Large intestine (tissue), 3 donors: Measurements from ENCODE around the gene MPG. TPM values are rescaled to one million over a fixed set of nuclear protein-coding genes. Genes with fewer than 3 reads are reported as not detected.

Source experiments
- DNase-seq, 2 donors: peaks; one replicate each; pipeline versions ENCODE4 v3.0.0 to v3.0.0-alpha.2; 2013
- H3K27ac ChIP-seq: one replicate; pipeline ENCODE4 v1.5.1; 2013; ENCODE audit warnings: low read length
- H3K27me3 ChIP-seq: 2 replicates; pipeline ENCODE4 v1.6.1; 2013; ENCODE audit warnings: low read length; ENCODE audit not compliant: control insufficient read depth, insufficient read depth
- H3K36me3 ChIP-seq: 2 replicates; pipeline ENCODE4 v1.6.1; 2013; ENCODE audit warnings: low read length; ENCODE audit not compliant: control insufficient read depth, insufficient read depth
- H3K4me1 ChIP-seq: one replicate; pipeline ENCODE4 v1.6.1; 2013; ENCODE audit warnings: low read length; ENCODE audit not compliant: control insufficient read depth, insufficient read depth
- H3K4me3 ChIP-seq: one replicate; pipeline ENCODE4 v1.5.1; 2013; ENCODE audit warnings: low read length
- H3K9me3 ChIP-seq: one replicate; pipeline ENCODE4 v1.6.1; 2013; ENCODE audit warnings: mild to moderate bottlenecking, low read depth, low read length, moderate library complexity; ENCODE audit not compliant: control insufficient read depth
- WGBS: methylation state at CpG from one replicate; pipeline ENCODE4 v1.1.5; 2013; ENCODE audit warnings: low lambda C conversion rate; ENCODE audit not compliant: insufficient coverage; 5-methylcytosine and 5-hydroxymethylcytosine counted together
- polyA plus RNA-seq: library from polyadenylated mRNA; unstranded; fragments of 120-200 nt; gene quantifications from one replicate; pipeline ENCODE4 v1.2.1, GENCODE V29; 2013

MPG gene
- polyA plus RNA-seq, 1 donor, result 31.2 TPM

DNA sequence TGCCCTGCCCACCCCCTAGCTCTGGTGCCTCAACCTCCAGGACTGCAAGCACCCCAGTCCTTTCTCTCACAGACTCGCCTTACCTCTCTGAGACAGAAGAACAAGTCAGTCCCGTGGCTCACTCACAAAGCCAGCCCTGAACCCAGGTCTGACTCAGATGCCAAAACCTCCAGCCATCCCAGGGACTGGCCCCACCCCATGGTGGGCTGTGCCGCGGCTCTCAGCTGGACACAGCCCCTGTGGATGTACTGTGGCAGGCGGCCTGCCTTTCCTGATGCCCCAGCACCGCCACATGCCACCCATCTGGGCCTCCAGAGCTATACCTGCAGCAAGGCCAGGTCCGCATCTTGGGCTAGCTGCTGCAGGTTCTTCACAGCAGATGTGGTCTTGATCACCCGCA lies 19.8 kb downstream of the MPG start:
- DNase-seq, result no peak
- H3K4me1 ChIP-seq, result no peaks in the 10 kb centered on the region
- no peaks in the 10 kb centered on the region for H3K9me3 ChIP-seq
- H3K27me3 ChIP-seq, result no peaks in the 10 kb centered on the region
- H3K27ac ChIP-seq, result no peak overlapping the region
- H3K36me3 ChIP-seq, result peaks cover 23% of the 10 kb centered on the region
- H3K4me3 ChIP-seq, result no peak overlapping the region
- no CpG with 5 or more reads among the region's 8 CpGs for WGBS

DNA sequence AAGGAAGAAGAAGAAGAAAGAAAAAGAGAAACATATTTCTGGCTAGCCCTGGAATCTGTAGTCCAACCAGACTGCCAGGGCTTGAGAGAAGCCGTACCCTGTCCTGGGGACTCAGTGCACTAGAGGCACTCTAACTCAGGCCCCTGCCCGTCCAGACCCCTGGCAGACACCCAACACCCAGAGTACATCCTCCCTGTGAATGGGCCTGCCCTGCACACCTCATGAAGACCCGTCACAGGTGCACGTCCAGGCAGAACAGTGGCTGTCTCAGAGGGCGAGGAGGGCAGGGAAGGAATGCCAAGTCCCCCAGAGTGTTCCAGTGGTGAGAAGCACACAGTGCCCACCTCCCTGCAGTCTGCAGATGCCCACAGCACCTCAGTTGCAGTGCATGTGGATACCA lies 23.0 kb downstream of the MPG start:
- H3K27ac ChIP-seq, result no peak overlapping the region
- H3K4me3 ChIP-seq, result no peak overlapping the region
- H3K9me3 ChIP-seq, result no peaks in the 10 kb centered on the region
- H3K36me3 ChIP-seq, result peaks cover 30% of the 10 kb centered on the region
- no peak for DNase-seq
- H3K27me3 ChIP-seq, result no peaks in the 10 kb centered on the region
- no CpG with 5 or more reads among the region's 5 CpGs for WGBS
- no peaks in the 10 kb centered on the region for H3K4me1 ChIP-seq

DNA sequence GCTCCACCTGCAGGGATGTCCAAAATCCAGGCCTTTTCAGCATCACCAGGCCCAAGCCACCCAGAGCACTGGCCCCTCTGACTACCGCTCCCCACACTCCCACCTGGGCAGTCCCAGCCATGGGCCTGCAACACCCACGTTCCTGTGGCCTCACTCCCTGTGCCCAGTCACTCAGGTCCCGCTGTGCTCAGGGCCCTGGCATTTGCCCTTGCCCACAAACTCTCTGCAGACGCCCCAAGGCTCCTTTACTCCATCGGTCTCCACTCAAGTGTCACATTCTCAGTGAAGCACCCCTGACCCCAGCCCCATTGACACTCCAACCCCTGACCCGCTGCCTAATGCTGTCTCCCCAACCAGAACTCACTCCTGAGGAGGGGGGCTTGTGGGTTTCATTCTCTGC lies 23.6 kb downstream of the MPG start:
- H3K4me3 ChIP-seq, result no peak overlapping the region
- no peaks in the 10 kb centered on the region for H3K4me1 ChIP-seq
- no peak overlapping the region for H3K27ac ChIP-seq
- no peaks in the 10 kb centered on the region for H3K9me3 ChIP-seq
- DNase-seq, result no peak
- peaks cover 31% of the 10 kb centered on the region for H3K36me3 ChIP-seq
- WGBS, result no CpG with 5 or more reads among the region's 6 CpGs
- no peaks in the 10 kb centered on the region for H3K27me3 ChIP-seq

DNA sequence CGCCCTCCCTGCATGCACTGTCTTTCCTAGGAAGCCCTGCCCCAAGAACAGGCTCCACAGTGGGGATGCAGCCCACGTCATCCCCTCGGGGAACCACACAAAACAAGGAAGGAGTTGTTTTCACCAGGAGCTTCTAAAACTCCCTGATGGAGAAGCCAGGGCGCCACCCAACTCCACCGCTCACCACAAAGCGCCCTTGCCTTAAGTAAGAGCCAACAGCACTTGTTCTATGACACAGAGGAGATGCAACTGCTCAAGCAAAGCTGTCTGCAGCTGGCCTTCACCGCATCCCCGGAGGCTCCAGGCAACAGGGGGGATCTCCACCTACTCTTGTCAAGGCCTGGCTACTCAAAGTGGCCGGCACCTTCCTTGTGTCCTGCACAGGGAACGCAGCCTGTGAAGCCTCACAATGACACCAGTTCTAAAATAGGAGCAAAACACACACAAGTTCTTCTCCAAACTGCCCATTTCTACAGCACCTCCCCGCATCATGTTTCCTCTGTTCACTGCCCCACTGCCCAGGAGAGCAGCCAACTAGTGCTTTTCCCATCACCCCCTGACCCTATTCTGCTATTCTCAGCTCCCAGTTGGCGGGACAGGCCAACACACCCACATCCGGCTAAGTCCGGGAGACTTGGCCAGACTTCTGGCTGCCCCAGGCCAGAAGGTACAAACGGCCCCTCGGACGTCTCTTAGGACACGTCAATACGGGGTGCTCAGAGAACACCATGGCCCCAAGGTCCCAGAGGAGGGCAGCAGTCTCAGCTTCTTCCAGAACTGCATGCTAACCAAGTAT lies 24.2 kb downstream of the MPG start:
- no peak for DNase-seq
- no peak overlapping the region for H3K27ac ChIP-seq
- no CpG with 5 or more reads among the region's 19 CpGs for WGBS

DNA sequence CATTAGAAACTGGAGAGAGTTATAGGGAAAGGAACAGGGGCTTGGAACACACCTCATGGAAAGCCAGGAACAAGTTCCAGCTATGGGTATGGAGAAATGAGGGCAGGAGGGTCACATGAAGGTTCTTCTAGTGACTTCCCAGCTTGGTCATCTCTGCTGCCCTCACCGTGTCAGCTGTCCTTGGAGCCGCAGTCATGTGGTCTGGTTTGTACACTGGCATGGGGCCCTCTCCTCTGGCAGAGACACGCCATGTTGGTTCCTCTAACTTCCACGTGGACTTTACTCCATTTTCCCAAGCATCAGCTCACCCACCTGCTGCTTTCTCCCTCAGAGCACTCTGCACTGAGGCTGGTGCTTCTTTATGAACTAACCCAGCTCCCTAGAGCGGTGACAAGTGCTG lies 26.3 kb downstream of the MPG start:
- Histone ChIP-seq H3K9me3 (no peaks in the 10 kb centered on the region), H3K27ac (no peak overlapping the region), H3K4me3 (no peak overlapping the region), H3K4me1 (no peaks in the 10 kb centered on the region), H3K27me3 (no peaks in the 10 kb centered on the region), H3K36me3 (peaks cover 32% of the 10 kb centered on the region)
- no CpG with 5 or more reads among the region's 5 CpGs for WGBS
- DNase-seq, result no peak

More for the DNA sequence above, 24.2 kb downstream of the MPG start:
- Histone ChIP-seq H3K9me3 (no peaks in the 10 kb centered on the region), H3K27me3 (no peaks in the 10 kb centered on the region), H3K4me1 (no peaks in the 10 kb centered on the region), H3K4me3 (no peak overlapping the region), H3K36me3 (peaks cover 33% of the 10 kb centered on the region)

DNA sequence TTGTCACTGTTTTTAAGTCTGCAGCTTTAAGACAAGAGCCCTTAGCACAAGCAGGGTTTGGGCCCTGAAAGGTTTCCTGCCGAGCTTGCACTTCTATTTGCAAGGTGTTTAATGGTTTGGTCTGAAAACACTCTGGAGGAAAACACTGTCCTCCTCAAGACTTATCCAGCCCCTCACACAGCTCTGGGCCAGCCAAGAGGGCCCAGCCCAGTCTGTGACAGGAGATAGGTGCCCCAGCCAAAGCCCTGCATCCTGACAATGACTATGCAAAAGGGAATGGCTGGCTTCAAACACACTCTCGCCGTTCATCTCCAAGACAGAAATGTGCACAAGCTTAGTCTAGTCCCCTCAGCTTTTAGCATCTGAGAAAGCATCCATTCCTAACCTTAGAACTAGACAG lies 26.9 kb downstream of the MPG start:
- WGBS, result 100% methylated on average over 2 of the region's 3 CpGs
- H3K36me3 ChIP-seq, result peaks cover 37% of the 10 kb centered on the region
- no peaks in the 10 kb centered on the region for H3K9me3 ChIP-seq
- H3K27me3 ChIP-seq, result no peaks in the 10 kb centered on the region
- DNase-seq, result no peak
- H3K27ac ChIP-seq, result no peak overlapping the region
- H3K4me1 ChIP-seq, result no peaks in the 10 kb centered on the region
- H3K4me3 ChIP-seq, result no peak overlapping the region

DNA sequence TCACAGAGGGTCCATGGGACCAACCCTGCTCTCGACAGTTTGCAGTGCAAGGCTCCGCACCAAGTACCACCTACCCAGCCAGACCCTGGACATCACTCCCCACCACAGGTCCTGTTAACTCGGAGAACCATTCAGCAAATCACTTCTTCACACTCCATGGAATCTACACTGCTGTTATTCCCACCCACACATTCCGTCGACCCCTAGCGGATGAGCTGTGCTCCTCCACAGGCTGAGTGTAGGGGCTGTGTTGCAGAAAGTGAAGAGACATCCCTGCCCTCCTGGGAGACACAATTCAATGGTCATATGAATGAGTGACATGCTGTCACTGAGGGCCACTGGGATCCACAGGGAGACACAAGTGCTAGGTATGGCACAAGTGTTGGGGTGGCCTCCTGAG lies 27.5 kb downstream of the MPG start:
- no CpG with 5 or more reads among the region's 6 CpGs for WGBS
- no peak for DNase-seq
- Histone ChIP-seq H3K36me3 (peaks cover 39% of the 10 kb centered on the region), H3K4me3 (no peak overlapping the region), H3K9me3 (no peaks in the 10 kb centered on the region), H3K4me1 (no peaks in the 10 kb centered on the region), H3K27ac (no peak overlapping the region), H3K27me3 (no peaks in the 10 kb centered on the region)

DNA sequence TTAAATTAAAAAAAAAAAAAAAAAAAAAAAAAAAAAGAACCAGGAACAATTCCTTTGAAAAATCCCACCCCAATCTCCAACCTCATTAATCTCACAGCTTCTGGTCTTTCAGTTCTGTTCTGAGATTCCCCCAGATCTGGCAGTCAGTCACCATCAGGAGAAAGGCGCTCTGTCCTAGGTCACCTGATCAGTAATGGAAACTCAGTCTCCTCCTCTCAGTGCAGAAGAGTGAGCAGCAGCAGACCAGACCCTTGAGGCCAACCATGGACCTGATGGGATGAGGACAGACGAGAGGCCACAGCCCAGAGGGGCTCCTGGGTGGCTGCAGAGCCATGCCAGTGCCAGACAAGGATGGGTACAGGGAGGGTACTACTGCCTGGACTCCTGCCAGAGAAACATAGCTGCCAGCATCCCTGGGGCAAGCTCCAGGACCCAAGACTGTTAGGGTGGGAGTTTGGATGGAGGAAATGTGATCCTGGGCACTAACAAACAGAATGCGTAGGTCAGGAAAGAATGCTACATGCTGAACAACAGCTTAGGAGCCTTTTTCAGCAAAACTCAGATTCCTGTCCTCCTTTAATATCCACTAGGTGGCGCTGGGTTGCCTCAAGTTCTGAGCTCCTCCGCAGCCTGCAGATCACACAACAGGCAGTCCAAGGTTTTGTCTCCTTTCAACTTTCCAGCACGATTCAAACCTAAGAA lies 28.7 kb downstream of the MPG start:
- H3K36me3 ChIP-seq, result peaks cover 42% of the 10 kb centered on the region

DNA sequence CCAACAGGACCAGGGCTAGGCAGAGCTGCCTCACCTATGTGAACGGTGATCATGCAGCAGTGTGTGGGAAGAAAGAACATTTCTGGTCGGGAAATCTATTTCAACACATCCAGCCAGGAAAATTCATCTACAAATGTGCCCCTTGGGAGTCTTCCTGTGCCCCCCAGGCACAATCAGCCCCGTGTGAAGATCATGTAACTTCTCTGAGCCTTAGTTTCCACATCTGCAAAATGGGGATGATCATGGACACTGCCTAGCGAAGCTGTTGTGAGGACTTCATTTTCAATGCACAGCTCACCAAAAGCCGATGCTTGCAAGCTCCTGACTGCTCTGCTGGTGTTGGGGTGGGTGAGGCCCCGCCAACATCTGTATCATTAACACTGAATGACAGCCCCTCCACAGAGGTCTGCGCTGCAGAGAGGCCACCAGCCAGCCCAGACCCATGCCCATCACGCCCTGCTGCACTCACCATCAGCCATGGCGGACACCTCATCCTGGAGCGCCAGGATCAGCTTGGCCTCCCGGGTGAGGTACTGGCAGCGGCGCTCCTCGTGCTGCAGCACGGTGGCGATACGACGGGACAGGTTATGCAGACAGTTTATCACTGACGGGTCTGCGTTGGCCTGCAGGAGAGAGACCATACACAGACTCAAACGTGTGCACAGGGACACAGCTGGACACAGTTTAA lies 34.3 kb downstream of the MPG start:
- Histone ChIP-seq H3K27ac (no peak overlapping the region), H3K36me3 (peaks cover 55% of the 10 kb centered on the region)
- WGBS, result no CpG with 5 or more reads among the region's 21 CpGs

More for the DNA sequence above, 28.7 kb downstream of the MPG start:
- Histone ChIP-seq H3K4me3 (no peak overlapping the region), H3K27ac (no peak overlapping the region), H3K27me3 (no peaks in the 10 kb centered on the region), H3K4me1 (no peaks in the 10 kb centered on the region), H3K9me3 (no peaks in the 10 kb centered on the region)
- DNase-seq, result peak; percentile 61 to 63
- WGBS, result no CpG with 5 or more reads among the region's 6 CpGs

DNA sequence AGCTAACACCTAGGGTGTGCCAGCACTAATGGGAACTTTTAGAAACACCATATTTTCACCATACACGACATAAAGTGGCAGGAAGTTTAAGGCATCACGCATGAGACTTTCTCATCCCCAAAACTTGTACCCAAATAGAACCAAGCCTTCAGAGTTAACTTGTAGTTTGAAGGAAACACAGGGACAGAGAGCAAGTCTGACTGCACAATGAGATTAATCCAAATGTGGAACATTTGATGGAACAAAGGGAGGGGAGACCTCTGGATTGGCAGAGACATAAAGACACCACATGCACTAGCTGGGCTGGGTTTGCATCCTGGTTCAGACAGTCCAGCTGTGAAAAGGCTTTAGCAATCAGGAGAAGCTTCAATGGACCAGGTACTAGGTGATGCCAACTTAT lies 36.3 kb downstream of the MPG start:
- Histone ChIP-seq H3K36me3 (peaks cover 49% of the 10 kb centered on the region), H3K27ac (no peak overlapping the region), H3K27me3 (no peaks in the 10 kb centered on the region), H3K4me3 (no peak overlapping the region), H3K9me3 (no peaks in the 10 kb centered on the region), H3K4me1 (peaks cover 3% of the 10 kb centered on the region)
- no peak for DNase-seq
- no CpG with 5 or more reads among the region's 2 CpGs for WGBS

More for the DNA sequence above, 34.3 kb downstream of the MPG start:
- DNase-seq, result no peak
- Histone ChIP-seq H3K4me1 (no peaks in the 10 kb centered on the region), H3K9me3 (no peaks in the 10 kb centered on the region), H3K27me3 (no peaks in the 10 kb centered on the region), H3K4me3 (no peak overlapping the region)
